Keratinocyte (primary cell): Measurements from ENCODE around the gene DPYD. TPM values are rescaled to one million over a fixed set of nuclear protein-coding genes. Genes with fewer than 3 reads are reported as not detected.

ENCODE experiments used
- DNase-seq: peaks from one replicate; pipeline ENCODE4 v3.0.0-alpha.2; 2011; ENCODE audit warnings: low read depth, missing footprints, low spot score
- FAIRE-seq: peaks from 2 replicates; lab custom pipeline; 2011; peaks lifted over from hg19 to GRCh38; lab: Jason Lieb, UNC
- H2AFZ ChIP-seq: 2 replicates; pipeline ENCODE4 v1.6.0; 2012; ENCODE audit warnings: low read length, control low read depth, inconsistent platforms; ENCODE audit not compliant: control insufficient read depth
- H3K27ac ChIP-seq: 2 replicates; pipeline ENCODE4 v1.5.1; 2011; ENCODE audit warnings: low read length; ENCODE audit not compliant: control insufficient read depth, insufficient read depth
- H3K27me3 ChIP-seq: 3 replicates; pipeline ENCODE4 v1.6.0; 2011; ENCODE audit warnings: low read length; ENCODE audit not compliant: control insufficient read depth, insufficient read depth; ENCODE audit errors: extremely low read depth
- H3K36me3 ChIP-seq, 2 experiments: 2 replicates in 1 of 2; 3 replicates in 1 of 2; pipeline ENCODE4 v1.5.1; 2011; ENCODE audit warnings: low read length in 2 of 2, mild to moderate bottlenecking in 1 of 2; ENCODE audit not compliant: control insufficient read depth in 2 of 2, insufficient read depth in 2 of 2; ENCODE audit errors: extremely low read depth in 1 of 2
- H3K4me1 ChIP-seq: 3 replicates; pipeline ENCODE4 v1.5.1; 2011; ENCODE audit warnings: low read length; ENCODE audit not compliant: control insufficient read depth, insufficient read depth; ENCODE audit errors: extremely low read depth
- H3K4me2 ChIP-seq: 3 replicates; pipeline ENCODE4 v1.6.0; 2011; ENCODE audit warnings: low read depth, low read length; ENCODE audit not compliant: control insufficient read depth, insufficient read depth; ENCODE audit errors: extremely low read depth
- H3K4me3 ChIP-seq, 3 experiments: fragments of 200-600 bp in 1 of 3; sonication (generic) in 1 of 3; 2 replicates in 2 of 3; 3 replicates in 1 of 3; pipeline ENCODE4 v1.5.1; 2011 to 2016; ENCODE audit warnings: low read length in 3 of 3, mild to moderate bottlenecking in 3 of 3, control low read depth in 2 of 3, inconsistent platforms in 1 of 3, low read depth in 1 of 3, mixed read lengths in 1 of 3, mixed run types in 1 of 3, moderate library complexity in 1 of 3; ENCODE audit not compliant: control insufficient read depth in 2 of 3, insufficient read depth in 2 of 3; ENCODE audit errors: extremely low read depth in 1 of 3
- H3K79me2 ChIP-seq: 2 replicates; pipeline ENCODE4 v1.6.0; 2012; ENCODE audit warnings: low read length; ENCODE audit not compliant: control insufficient read depth, insufficient read depth
- H3K9ac ChIP-seq: 3 replicates; pipeline ENCODE4 v1.6.0; 2011; ENCODE audit warnings: low read length; ENCODE audit not compliant: control insufficient read depth, insufficient read depth; ENCODE audit errors: extremely low read depth
- H3K9me1 ChIP-seq: 3 replicates; pipeline ENCODE4 v1.6.0; 2011; ENCODE audit warnings: low read length; ENCODE audit not compliant: control insufficient read depth, insufficient read depth; ENCODE audit errors: extremely low read depth
- H3K9me3 ChIP-seq: 2 replicates; pipeline ENCODE4 v1.5.1; 2012; ENCODE audit warnings: low read depth, low read length; ENCODE audit not compliant: control insufficient read depth
- H4K20me1 ChIP-seq: 3 replicates; pipeline ENCODE4 v1.6.0; 2011; ENCODE audit warnings: low read length; ENCODE audit not compliant: control insufficient read depth, insufficient read depth; ENCODE audit errors: extremely low read depth
- CTCF ChIP-seq, 3 experiments: IDR thresholded peaks in 1 of 3; conservative IDR thresholded peaks in 1 of 3; optimal IDR thresholded peaks in 1 of 3; 2 replicates in 2 of 3; 3 replicates in 1 of 3; pipeline versions ENCODE3 to v1.5.1; 2011; ENCODE audit warnings: low read length in 3 of 3, mild to moderate bottlenecking in 3 of 3, moderate library complexity in 2 of 3, control low read depth in 1 of 3, inconsistent platforms in 1 of 3; ENCODE audit not compliant: insufficient read depth in 2 of 3; ENCODE audit errors: extremely low read depth in 1 of 3
- EZH2 ChIP-seq: IDR thresholded peaks from one replicate; pipeline ENCODE4 v1.6.1; 2012; ENCODE audit warnings: inconsistent platforms, mild to moderate bottlenecking, low read length, moderate library complexity
- dilution Hi-C: fragments of 300-500 bp; cut with MboI; formaldehyde crosslinking; loops from one replicate; pipeline ENCODE4 v1.7.0; 2020; ENCODE audit warnings: low sequenced_read_pairs; ENCODE audit not compliant: extremely low pct_ligation_motif_present
- polyA plus RNA-seq, 5 experiments: library from polyadenylated mRNA; depleted of rRNA in 3 of 5; stranded (reverse) in 3 of 5; stranded (forward) in 1 of 5; unstranded in 1 of 5; fragments of >200 nt; gene quantifications; 1 replicate in 1 of 5; 2 replicates in 3 of 5; 3 replicates in 1 of 5; pipeline versions ENCODE4 v1.2.1 to v1.2.3, GENCODE V29; 2011 to 2012; ENCODE audit warnings: missing spikeins in 2 of 5, low read depth in 1 of 5, low replicate concordance in 1 of 5

DPYD gene
- polyA plus RNA-seq, 1 donor (not counting 4 experiments of a cell fraction or from before 2014, with no cell fraction given), result 1.9 TPM

DNA sequence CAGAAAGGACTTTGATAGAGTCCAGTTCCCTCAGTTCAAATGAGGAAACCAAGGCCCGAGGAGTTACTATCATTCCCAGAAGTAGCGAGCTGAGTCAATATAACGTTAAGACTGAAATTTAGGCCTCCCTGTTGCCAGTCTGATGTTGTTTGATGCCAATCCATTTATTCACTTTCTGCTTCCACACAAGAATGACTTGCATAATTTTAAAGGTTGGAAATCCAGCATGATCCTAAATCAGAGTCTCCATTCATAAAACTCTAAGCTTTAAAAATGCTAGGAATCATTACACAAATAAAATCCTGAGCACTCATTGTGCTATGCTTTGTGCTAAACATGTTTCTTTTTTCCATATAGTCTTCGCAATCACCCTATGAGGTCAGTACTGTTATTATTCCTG lies 784.9 kb downstream of the DPYD start:
- FAIRE-seq, result no peak
- dilution Hi-C loops, result no loop called here

GRCh38 chr1:97128426-97128825 lies 792.4 kb downstream of the DPYD start:
- H3K79me2 ChIP-seq, result no peaks in the 10 kb centered on the region
- H3K9me1 ChIP-seq, result no peaks in the 10 kb centered on the region
- no peak overlapping the region for H3K9ac ChIP-seq
- DNase-seq (no peak), FAIRE-seq (no peak)
- H3K4me1 ChIP-seq, result no peaks in the 10 kb centered on the region
- no peak overlapping the region for H3K27ac ChIP-seq
- TF ChIP-seq EZH2 (no peak), CTCF (optimal IDR thresholded peaks at IDR 0.05 in 1 of 3, IDR thresholded peaks at IDR 0.05 in 1 of 3, conservative IDR thresholded peaks at IDR 0.05 in 1 of 3; ENCODE audit: extremely low read depth in 1 of 3, insufficient read depth in 2 of 3, low read length in 3 of 3) (no peak)
- no peaks in the 10 kb centered on the region for H4K20me1 ChIP-seq
- dilution Hi-C loops, result no loop called here
- H3K4me3 ChIP-seq, result no peak overlapping the region
- no peaks in the 10 kb centered on the region for H3K9me3 ChIP-seq
- H3K36me3 ChIP-seq, result no peaks in the 10 kb centered on the region
- no peak overlapping the region for H3K4me2 ChIP-seq
- no peaks in the 10 kb centered on the region for H3K27me3 ChIP-seq
- H2AFZ ChIP-seq, result no peak overlapping the region

More for the DNA sequence above, 784.9 kb downstream of the DPYD start:
- no peaks in the 10 kb centered on the region for H3K9me3 ChIP-seq
- H3K9me1 ChIP-seq, result no peaks in the 10 kb centered on the region
- DNase-seq, result no peak
- no peaks in the 10 kb centered on the region for H3K27me3 ChIP-seq
- no peak overlapping the region for H3K27ac ChIP-seq
- no peaks in the 10 kb centered on the region for H3K4me1 ChIP-seq
- H3K4me3 ChIP-seq, result no peak overlapping the region
- no peak overlapping the region for H3K9ac ChIP-seq
- H4K20me1 ChIP-seq, result no peaks in the 10 kb centered on the region
- no peak overlapping the region for H3K4me2 ChIP-seq
- no peaks in the 10 kb centered on the region for H3K36me3 ChIP-seq
- TF ChIP-seq EZH2 (no peak), CTCF (optimal IDR thresholded peaks at IDR 0.05 in 1 of 3, IDR thresholded peaks at IDR 0.05 in 1 of 3, conservative IDR thresholded peaks at IDR 0.05 in 1 of 3; ENCODE audit: extremely low read depth in 1 of 3, insufficient read depth in 2 of 3, low read length in 3 of 3) (no peak)
- no peak overlapping the region for H2AFZ ChIP-seq
- H3K79me2 ChIP-seq, result no peaks in the 10 kb centered on the region
